ENCODE results near the gene NOX5.

GRCh38 chr15:69046781-69047180, 32.3 kb downstream of the NOX5 start:
- no peak for TF ChIP-seq CTCF (IDR thresholded peaks at IDR 0.05)
- TF ChIP-seq POLR2A (IDR thresholded peaks at IDR 0.05) = no peak

Measured in esophagus squamous epithelium (tissue), 4 donors.